Measurements from ENCODE around the gene LRRIQ4.

GRCh38 chr3:169836942-169837275, 24.2 kb downstream of the LRRIQ4 start:
- no peak for TF ChIP-seq CTCF (IDR thresholded peaks at IDR 0.05; ENCODE audit: insufficient read depth, low read length, poor library complexity, severe bottlenecking)
- TF ChIP-seq EZH2phosphoT487 (conservative IDR thresholded peaks at IDR 0.05; ENCODE audit: low read length) = no peak
